Measurements from ENCODE around the gene AMDHD2. TPM values are rescaled to one million over a fixed set of nuclear protein-coding genes. Genes with fewer than 3 reads are reported as not detected.

Gene AMDHD2
- polyA plus RNA-seq, 1 experiment: 15.9 TPM

DNA sequence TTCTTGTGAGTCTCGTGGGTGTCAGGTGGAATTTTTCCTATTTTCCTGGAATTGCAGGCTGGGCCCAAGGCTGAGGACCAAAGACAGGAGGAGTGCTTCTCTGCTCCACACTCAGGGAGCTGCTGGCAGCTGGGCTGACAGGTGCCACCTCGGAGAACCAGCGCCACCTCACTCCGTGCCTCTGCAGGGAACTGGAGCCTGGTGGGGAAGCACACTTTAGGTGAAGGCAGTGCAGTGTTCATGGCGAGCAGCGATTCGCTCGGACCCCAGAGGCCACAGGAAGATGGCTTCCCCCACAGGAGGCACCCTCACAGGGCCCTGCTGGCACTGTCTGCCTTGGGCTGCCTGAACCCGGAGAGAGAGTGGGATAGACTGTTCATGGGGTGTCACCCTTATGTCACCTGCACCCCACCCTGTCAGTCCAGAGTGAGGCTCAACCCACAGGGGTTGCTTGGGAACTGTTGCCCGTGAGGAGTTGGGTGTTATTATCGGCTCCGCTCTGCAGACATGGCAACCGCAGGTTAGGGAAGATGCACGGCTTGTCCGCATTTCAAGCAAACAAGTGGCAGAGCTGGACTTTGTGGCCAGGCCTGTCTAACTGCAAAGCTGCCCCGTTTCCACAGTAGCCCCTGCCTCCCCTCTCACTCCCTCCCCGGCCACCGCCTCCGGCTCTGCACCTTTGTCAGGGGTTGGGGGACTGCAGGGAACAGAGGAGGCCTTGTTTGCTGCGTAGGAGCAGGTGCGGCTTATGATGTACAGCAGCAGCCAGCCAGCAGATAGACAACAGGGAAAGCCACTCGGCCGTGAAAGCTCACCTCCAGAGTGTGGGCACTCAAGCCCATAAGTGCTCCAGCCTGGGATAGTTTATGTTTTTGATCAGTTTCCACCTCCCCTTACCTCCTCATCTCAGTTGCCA lies 29.7 kb upstream of the AMDHD2 start:
- H3K27me3 ChIP-seq (ENCODE audit: control insufficient read depth, insufficient read depth, low read length): no peaks in the 10 kb centered on the region

DNA sequence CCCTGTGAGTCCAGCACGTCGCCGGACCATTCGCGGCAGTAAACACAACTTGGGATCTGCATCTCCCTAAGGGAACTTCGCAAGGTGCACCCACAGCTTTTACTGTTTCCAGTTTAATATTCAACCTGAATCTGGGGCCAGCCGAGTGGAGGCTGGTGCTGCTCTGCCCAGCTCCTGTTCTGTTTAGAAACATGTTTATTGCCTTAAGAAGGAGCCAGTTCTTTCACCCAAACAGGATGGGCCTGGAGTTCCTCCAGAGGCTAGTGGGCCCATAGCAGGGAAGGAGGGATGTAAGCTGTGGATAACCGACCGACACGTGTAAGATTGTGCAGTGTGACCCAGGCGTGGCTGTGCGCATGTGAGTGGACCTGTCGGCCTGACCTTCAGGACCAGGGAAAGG lies 27.9 kb upstream of the AMDHD2 start:
- no peaks in the 10 kb centered on the region for H3K27me3 ChIP-seq (ENCODE audit: control insufficient read depth, insufficient read depth, low read length)
- no peak for DNase-seq (ENCODE audit: low read depth)
- H3K4me3 ChIP-seq (ENCODE audit: low read depth, low read length): no peak overlapping the region
- TF ChIP-seq, protein P1, sequence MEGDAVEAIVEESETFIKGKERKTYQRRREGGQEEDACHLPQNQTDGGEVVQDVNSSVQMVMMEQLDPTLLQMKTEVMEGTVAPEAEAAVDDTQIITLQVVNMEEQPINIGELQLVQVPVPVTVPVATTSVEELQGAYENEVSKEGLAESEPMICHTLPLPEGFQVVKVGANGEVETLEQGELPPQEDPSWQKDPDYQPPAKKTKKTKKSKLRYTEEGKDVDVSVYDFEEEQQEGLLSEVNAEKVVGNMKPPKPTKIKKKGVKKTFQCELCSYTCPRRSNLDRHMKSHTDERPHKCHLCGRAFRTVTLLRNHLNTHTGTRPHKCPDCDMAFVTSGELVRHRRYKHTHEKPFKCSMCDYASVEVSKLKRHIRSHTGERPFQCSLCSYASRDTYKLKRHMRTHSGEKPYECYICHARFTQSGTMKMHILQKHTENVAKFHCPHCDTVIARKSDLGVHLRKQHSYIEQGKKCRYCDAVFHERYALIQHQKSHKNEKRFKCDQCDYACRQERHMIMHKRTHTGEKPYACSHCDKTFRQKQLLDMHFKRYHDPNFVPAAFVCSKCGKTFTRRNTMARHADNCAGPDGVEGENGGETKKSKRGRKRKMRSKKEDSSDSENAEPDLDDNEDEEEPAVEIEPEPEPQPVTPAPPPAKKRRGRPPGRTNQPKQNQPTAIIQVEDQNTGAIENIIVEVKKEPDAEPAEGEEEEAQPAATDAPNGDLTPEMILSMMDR (IDR thresholded peaks at IDR 0.05; ENCODE audit: insufficient read depth, low read depth, low read length): no peak
- ChIA-PET POLR2A (no interaction called here), CTCF (interaction anchor here (0.6 to 3.2 kb wide), 3 partner anchors 9 to 239 kb away, joined by 3 to 19 read pairs (median 4); no protein-coding TSS in a partner anchor)
- H3K36me3 ChIP-seq (ENCODE audit: control insufficient read depth, insufficient read depth, low read length): peaks cover 23% of the 10 kb centered on the region

More for the DNA sequence above, 29.7 kb upstream of the AMDHD2 start:
- ChIA-PET CTCF (interaction anchor here (0.5 to 3.2 kb wide), 3 partner anchors 11 to 243 kb away, joined by 3 to 19 read pairs (median 4); partner anchors contain the start of gene ECI1), POLR2A (no interaction called here)
- H3K36me3 ChIP-seq (ENCODE audit: control insufficient read depth, insufficient read depth, low read length): peaks cover 15% of the 10 kb centered on the region
- no peak overlapping the region for H3K4me3 ChIP-seq (ENCODE audit: low read depth, low read length)
- no peak for DNase-seq (ENCODE audit: low read depth)
- TF ChIP-seq, protein P1 (IDR thresholded peaks at IDR 0.05; ENCODE audit: insufficient read depth, low read depth, low read length): no peak

DNA sequence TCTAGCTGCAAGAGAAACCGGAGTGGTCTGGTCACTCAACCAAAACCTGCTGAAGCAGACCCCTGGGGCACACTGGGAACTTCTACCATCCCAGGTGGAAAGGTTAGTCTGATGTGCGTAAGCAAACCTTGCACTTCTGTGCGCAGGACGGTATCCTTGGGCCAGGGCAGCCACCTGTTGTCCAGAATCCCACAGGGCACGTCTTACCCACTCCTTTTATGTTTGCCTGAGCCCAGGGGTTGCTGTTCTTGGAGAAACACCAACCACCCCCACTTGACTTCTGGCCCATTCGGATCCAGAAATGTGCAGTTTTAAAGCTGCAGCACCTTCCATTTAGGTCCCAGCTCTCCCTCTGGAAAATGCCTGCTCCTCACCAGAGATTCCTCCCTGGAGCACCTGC lies 26.6 kb upstream of the AMDHD2 start:
- ChIA-PET CTCF (interaction anchor here (0.6 to 3.2 kb wide), 2 partner anchors 8 to 150 kb away, joined by 3 to 19 read pairs; no protein-coding TSS in a partner anchor), POLR2A (no interaction called here)
- TF ChIP-seq, protein P1 (IDR thresholded peaks at IDR 0.05; ENCODE audit: insufficient read depth, low read depth, low read length): no peak

DNA sequence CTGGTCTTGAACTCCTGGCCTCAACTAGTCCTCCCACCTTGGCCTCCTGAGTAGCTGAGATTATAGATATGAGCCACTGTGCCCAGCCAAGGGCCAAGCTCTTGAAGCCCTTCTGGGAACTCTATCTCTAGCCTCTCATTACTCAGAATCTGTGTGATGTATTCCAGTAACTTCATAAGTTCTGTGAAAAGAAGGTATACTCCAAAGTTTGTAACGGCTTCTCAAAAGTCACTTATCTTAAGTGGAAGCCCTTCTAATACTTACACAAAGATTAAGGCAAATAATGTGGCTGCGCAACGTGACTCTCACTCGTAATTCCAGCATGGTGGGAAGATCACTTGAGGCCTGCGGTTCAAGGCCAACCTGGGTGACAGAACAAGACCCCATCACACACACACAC lies 25.6 kb upstream of the AMDHD2 start:
- ChIA-PET POLR2A (no interaction called here), CTCF (interaction anchor here (0.6 kb wide), 1 partner anchor 135 kb away, joined by 3 read pairs; no protein-coding TSS in a partner anchor)
- Histone ChIP-seq H3K36me3 (ENCODE audit: control insufficient read depth, insufficient read depth, low read length) (peaks cover 38% of the 10 kb centered on the region), H3K4me3 (ENCODE audit: low read depth, low read length) (no peak overlapping the region), H3K27me3 (ENCODE audit: control insufficient read depth, insufficient read depth, low read length) (no peaks in the 10 kb centered on the region)
- DNase-seq (ENCODE audit: low read depth): no peak
- TF ChIP-seq, protein P1 (IDR thresholded peaks at IDR 0.05; ENCODE audit: insufficient read depth, low read depth, low read length): no peak

More for the DNA sequence above, 26.6 kb upstream of the AMDHD2 start:
- Histone ChIP-seq H3K4me3 (ENCODE audit: low read depth, low read length) (no peak overlapping the region), H3K36me3 (ENCODE audit: control insufficient read depth, insufficient read depth, low read length) (peaks cover 33% of the 10 kb centered on the region), H3K27me3 (ENCODE audit: control insufficient read depth, insufficient read depth, low read length) (no peaks in the 10 kb centered on the region)
- DNase-seq (ENCODE audit: low read depth): no peak

DNA sequence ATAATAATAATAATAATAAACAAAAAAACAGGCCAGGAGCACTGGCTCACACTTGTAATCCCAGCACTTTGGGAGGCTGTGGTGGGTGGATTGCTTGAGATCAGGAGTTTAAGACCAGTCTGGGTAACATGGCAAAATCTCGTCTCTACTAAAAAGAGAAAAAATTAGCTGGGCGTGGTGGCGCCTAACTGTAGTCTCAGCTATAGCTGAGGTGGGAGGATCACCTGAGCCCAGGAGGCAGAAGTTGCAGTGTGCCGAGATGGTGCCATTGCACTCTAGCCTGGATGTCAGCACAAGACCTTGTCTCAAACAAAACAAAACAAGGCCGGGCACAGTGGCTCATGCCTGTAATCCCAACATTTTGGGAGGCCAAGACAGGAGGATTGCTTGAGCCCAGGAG lies 25.1 kb upstream of the AMDHD2 start:
- CTCF ChIA-PET: no interaction called here
- Histone ChIP-seq H3K27me3 (ENCODE audit: control insufficient read depth, insufficient read depth, low read length) (no peaks in the 10 kb centered on the region), H3K36me3 (ENCODE audit: control insufficient read depth, insufficient read depth, low read length) (peaks cover 41% of the 10 kb centered on the region), H3K4me3 (ENCODE audit: low read depth, low read length) (no peak overlapping the region)
- TF ChIP-seq, protein P1 (IDR thresholded peaks at IDR 0.05; ENCODE audit: insufficient read depth, low read depth, low read length): no peak
- no peak for DNase-seq (ENCODE audit: low read depth)
- POLR2A ChIA-PET: no interaction called here
